HUES6 (cell line): Measurements from ENCODE around the gene STOX1.
"Not testable (repeated sequence)": the region's sequence is repeated elsewhere in the genome, so short reads cannot be mapped to it uniquely, and the experiment has no call there.

Experiments
- H3K27ac ChIP-seq: 2 replicates; pipeline ENCODE4 v1.7.0; 2013; ENCODE audit warnings: low read depth, mild to moderate bottlenecking, low read length, inconsistent platforms
- H3K27me3 ChIP-seq: 2 replicates; pipeline ENCODE4 v1.6.1; 2013; ENCODE audit warnings: low read length; ENCODE audit not compliant: control insufficient read depth, insufficient read depth
- H3K36me3 ChIP-seq: 2 replicates; pipeline ENCODE4 v1.6.1; 2013; ENCODE audit warnings: low read length; ENCODE audit not compliant: control insufficient read depth, insufficient read depth
- H3K4me1 ChIP-seq: 2 replicates; pipeline ENCODE4 v1.6.1; 2013; ENCODE audit warnings: low read length; ENCODE audit not compliant: control insufficient read depth, insufficient read depth
- H3K4me3 ChIP-seq: 2 replicates; pipeline ENCODE4 v1.5.1; 2013; ENCODE audit warnings: low read depth, low read length
- H3K9ac ChIP-seq: one replicate; pipeline ENCODE4 v1.6.1; 2013; ENCODE audit warnings: mild to moderate bottlenecking, low read length
- H3K9me3 ChIP-seq: 2 replicates; pipeline ENCODE4 v1.6.1; 2013; ENCODE audit warnings: low read depth, low read length; ENCODE audit not compliant: control insufficient read depth, insufficient read depth

Gene STOX1

DNA sequence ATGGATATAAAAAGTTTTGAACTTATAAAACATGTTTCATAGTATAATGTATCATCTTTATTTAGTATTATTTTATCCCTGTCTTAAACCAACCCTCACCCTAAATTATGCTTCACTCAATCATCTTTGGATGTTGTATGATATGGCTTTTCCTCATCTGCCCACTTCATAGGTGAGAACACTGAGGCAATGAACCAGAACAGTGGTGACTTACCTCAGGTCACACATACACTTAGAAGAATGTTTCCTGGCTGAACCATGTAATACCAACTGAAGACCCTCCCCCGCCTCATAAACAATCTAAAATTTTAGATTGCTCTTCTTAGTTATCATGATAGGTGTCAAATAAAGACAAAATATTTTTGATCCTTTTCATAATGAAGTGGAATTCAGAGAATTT, 22.6 kb upstream of the STOX1 start:
- no peaks in the 10 kb centered on the region for H3K9me3 ChIP-seq

DNA sequence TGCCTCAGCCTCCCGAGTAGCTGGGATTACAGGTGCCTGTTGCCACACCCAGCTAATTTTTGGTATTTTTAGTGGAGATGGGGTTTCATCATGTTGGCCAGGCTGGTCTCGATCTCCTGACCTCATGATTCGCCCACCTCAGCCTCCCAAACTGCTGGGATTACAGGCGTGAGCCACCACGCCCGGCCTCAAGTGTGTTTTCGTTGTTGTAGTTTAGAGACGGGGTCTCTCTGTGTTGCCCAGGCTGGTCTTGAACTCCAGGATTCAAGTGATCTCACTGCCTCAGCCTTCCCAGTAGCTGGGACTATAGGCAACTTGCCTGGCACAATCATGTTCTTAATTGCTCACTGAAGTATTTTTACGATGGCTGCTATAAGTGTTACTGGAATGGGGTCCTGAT, 16.5 kb upstream of the STOX1 start:
- not testable (repeated sequence) for H3K36me3 ChIP-seq, H3K4me3 ChIP-seq, H3K27me3 ChIP-seq, H3K4me1 ChIP-seq, H3K9me3 ChIP-seq, H3K27ac ChIP-seq, H3K9ac ChIP-seq

More for the DNA sequence above, 22.6 kb upstream of the STOX1 start:
- Histone ChIP-seq H3K27me3 (no peaks in the 10 kb centered on the region), H3K9ac (no peak overlapping the region), H3K4me1 (no peaks in the 10 kb centered on the region), H3K27ac (no peak overlapping the region), H3K36me3 (no peaks in the 10 kb centered on the region), H3K4me3 (no peak overlapping the region)

DNA sequence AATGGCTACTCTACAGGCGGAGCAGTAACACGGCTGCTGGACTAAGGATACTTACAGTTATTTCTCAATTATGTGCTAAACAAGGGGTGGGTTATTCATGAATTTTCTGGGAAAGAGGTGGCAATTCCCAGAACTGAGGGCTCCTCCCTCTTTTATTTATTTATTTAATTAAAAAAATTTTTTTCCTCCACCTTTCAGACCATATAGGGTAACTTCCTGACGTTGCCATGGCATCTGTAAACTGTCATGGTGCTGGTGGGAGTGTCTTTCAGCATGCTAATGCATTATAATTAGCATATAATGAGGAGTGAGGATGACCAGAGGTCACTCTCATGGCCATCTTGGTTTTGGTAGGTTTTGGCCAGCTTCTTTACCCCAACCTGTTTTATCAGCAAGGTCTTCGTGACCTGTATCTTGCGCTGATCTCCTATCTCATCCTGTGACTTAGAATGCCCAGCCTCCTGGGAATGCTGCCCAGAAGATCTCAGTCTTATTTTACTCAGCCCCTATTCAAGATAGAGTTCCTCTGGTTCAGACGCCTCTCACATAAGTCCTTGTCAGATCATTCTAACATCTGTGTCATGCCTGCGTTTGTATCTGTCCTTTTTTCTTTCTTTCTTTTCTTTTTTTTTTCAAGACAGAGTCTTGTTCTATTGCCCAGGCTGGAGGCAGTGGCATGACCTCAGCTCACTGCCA, 15.9 kb upstream of the STOX1 start:
- H3K27me3 ChIP-seq = no peaks in the 10 kb centered on the region
- no peak overlapping the region for H3K9ac ChIP-seq
- H3K4me1 ChIP-seq = no peaks in the 10 kb centered on the region
- no peaks in the 10 kb centered on the region for H3K36me3 ChIP-seq
- H3K4me3 ChIP-seq = no peak overlapping the region
- H3K27ac ChIP-seq = no peak overlapping the region
- H3K9me3 ChIP-seq = no peaks in the 10 kb centered on the region

DNA sequence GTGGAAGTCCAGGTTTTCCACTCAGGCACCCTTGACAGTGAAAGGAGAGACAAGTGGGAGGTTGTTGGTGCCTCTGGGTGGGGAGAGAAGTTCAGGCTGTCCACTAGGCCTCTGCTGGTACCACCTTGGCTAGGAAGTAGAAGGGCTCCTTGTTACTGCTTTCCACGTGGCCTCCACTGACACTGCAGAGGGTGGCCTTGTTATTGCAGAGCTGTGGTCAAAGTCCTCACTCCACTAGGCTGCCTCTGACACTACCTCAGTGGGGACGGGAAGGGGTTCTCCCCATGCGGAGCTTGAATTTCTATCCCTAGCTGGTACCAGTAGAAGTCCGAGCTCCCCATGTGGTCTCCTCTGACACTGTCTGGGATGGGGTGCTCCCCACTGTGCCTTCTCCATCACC, 14.9 kb upstream of the STOX1 start:
- no peak overlapping the region for H3K4me3 ChIP-seq
- H3K27ac ChIP-seq = no peak overlapping the region
- no peaks in the 10 kb centered on the region for H3K36me3 ChIP-seq
- H3K4me1 ChIP-seq = no peaks in the 10 kb centered on the region
- H3K9me3 ChIP-seq = no peaks in the 10 kb centered on the region
- H3K27me3 ChIP-seq = no peaks in the 10 kb centered on the region
- no peak overlapping the region for H3K9ac ChIP-seq

DNA sequence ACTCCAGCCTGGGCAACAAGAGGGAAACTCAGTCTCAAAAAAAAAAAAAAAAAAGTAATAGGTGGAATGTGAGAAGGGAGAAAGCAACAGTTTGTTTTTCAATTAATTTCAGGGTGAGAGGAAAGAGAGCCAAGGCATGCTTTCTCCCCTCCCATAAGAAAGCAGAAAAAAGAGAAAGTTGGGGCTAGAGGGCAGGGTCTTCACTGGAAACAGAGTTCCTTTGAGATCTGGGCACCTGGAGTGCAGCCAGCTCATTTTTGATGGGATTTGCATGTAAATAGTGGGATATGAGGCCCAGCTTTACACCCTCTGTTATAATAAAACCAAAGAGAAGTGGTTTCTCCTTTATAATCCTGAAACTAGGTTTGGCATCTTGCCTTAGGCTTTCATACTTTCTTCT, 13.8 kb upstream of the STOX1 start:
- no peaks in the 10 kb centered on the region for H3K9me3 ChIP-seq
- no peak overlapping the region for H3K9ac ChIP-seq
- H3K36me3 ChIP-seq = no peaks in the 10 kb centered on the region
- no peak overlapping the region for H3K4me3 ChIP-seq
- no peaks in the 10 kb centered on the region for H3K27me3 ChIP-seq
- H3K27ac ChIP-seq = no peak overlapping the region
- no peaks in the 10 kb centered on the region for H3K4me1 ChIP-seq

DNA sequence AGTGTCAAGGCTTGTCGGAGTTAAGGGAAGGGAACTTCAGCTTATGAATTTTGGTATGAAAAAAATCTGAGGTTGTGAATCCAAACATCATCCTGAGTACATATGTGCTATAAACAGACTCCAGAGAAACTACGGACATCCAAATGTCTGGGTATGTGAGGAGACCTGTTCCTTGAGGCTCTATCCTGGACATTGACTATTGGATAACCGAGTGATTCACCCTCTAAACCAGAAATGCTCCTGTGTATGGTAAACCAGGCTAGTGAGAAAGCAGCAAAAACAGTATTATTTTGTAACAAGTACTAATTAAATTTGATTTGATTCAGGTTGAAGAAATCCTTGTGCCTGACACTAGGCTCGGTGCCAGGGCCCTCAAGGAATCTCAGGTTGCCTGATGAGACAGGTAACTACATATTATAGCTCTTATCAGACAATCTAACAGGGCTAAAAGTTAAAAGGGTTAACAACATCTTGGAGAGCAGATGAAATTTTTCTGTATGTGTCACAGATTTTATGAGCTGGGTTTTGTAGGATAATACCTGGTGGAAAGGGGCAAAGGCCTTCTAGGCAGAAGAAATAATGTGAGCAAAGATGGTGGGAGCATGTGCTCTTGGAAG, 10.4 kb upstream of the STOX1 start:
- no peaks in the 10 kb centered on the region for H3K4me1 ChIP-seq
- H3K27ac ChIP-seq = no peak overlapping the region
- H3K27me3 ChIP-seq = no peaks in the 10 kb centered on the region
- no peaks in the 10 kb centered on the region for H3K36me3 ChIP-seq
- H3K4me3 ChIP-seq = no peak overlapping the region
- no peak overlapping the region for H3K9ac ChIP-seq
- no peaks in the 10 kb centered on the region for H3K9me3 ChIP-seq

DNA sequence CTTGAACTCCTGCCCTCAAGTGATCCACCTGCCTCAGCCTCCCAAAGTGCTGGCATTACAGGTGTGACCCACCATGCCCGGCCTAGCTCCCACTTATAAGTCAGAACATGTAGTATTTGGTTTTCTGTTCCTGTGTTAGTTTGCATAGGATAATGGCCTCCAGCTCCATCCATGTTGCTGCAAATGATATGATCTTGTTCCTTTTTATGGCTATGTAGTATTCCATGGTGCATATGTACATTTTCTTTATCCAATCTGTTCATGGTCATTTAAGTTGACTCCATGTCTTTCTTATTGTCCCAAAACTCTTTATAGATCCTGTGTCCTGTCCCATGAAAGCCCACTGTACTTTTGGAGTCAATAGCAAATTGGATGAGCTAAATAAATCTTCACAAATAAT, 7.0 kb upstream of the STOX1 start:
- not testable (repeated sequence) for H3K9me3 ChIP-seq, H3K4me3 ChIP-seq, H3K9ac ChIP-seq, H3K27me3 ChIP-seq, H3K4me1 ChIP-seq, H3K27ac ChIP-seq, H3K36me3 ChIP-seq

DNA sequence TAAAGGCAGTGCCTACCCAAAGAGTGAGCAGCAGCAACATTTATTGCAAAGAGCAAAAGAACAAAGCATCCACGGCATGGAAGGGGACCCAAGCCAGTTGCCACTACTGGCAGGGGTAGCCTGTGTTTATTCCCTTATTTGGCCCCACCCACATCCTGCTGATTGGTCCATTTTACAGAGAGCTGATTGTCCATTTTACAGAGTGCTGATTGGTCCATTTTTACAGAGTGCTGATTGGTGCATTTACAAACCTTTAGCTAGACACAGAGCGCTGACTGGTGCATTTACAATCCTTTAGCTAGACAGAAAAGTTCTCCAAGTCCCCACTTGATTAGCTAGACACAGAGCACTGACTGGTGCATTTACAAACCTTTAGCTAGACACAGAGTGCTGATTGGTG, 4.7 kb upstream of the STOX1 start:
- H3K4me3 ChIP-seq = not testable (repeated sequence)

DNA sequence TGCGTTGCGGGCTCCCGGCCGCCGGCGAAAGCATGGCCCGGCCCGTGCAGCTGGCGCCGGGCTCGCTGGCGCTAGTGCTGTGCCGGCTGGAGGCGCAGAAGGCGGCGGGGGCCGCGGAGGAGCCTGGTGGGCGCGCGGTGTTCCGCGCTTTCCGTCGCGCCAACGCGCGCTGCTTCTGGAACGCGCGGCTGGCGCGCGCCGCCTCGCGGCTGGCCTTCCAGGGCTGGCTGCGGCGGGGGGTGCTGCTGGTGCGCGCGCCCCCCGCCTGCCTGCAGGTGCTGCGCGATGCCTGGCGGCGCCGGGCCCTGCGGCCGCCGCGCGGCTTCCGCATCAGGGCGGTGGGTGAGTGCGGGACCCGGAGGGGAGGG, 245 bp downstream of the STOX1 start:
- peaks cover 13% of the 10 kb centered on the region for H3K27me3 ChIP-seq
- H3K4me3 ChIP-seq = peak overlapping the region; percentile 60; the same call in 1 of the 2 replicates
- not testable (repeated sequence) for H3K4me1 ChIP-seq, H3K36me3 ChIP-seq, H3K9me3 ChIP-seq, H3K27ac ChIP-seq
- H3K9ac ChIP-seq = peak overlapping the region; percentile 66

More for the DNA sequence above, 4.7 kb upstream of the STOX1 start:
- H3K27me3 ChIP-seq, H3K4me1 ChIP-seq, H3K27ac ChIP-seq, H3K9me3 ChIP-seq, H3K36me3 ChIP-seq, H3K9ac ChIP-seq: not testable (repeated sequence)

DNA sequence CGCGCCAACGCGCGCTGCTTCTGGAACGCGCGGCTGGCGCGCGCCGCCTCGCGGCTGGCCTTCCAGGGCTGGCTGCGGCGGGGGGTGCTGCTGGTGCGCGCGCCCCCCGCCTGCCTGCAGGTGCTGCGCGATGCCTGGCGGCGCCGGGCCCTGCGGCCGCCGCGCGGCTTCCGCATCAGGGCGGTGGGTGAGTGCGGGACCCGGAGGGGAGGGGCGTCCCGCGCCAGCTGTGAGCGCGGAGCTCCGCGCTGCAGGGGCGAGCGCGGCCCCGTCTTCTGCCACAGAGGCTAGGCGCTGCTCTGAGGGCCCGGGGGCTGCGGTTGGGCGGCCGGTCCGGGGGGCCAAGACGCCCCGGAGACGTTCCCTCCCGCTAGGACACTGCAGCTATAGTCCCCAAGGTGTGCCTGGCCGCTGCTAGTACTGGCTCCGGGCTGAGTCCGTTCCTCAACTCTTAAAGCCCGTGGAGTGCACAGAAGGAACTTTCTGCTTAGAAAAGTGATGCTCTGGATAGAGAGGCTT, 811 bp downstream of the STOX1 start:
- not testable (repeated sequence) for H3K36me3 ChIP-seq, H3K4me1 ChIP-seq, H3K9me3 ChIP-seq, H3K27ac ChIP-seq, H3K9ac ChIP-seq
- peaks cover 13% of the 10 kb centered on the region for H3K27me3 ChIP-seq
- H3K4me3 ChIP-seq = peak overlapping the region; percentile 76

DNA sequence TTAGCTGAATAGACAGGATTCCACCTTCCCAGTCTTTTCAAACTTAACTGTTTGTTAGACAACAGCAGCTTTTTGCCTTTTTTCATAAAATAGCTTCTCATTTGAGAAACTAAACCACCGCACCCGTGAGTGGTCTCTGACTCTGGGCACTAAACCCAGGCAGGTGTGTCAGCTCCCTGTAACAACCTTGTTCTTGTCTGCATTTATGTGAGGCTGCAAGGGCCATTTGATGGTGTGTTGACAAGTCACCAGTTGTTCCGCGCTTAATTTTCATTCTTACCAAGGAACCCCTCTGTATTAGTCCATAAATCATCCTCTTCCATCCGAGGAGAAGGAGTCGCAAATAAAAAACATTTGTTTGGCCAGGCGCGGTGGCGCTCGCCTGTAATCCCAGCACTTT, 1.5 kb downstream of the STOX1 start:
- no peaks in the 10 kb centered on the region for H3K36me3 ChIP-seq
- H3K9ac ChIP-seq = no peak overlapping the region
- H3K4me3 ChIP-seq = peak overlapping the region; percentile 76
- H3K4me1 ChIP-seq = 0 out of 2 replicates have a peak, but pooled peaks cover 3% of the 10 kb centered on the region
- H3K27ac ChIP-seq = no peak overlapping the region
- no peaks in the 10 kb centered on the region for H3K9me3 ChIP-seq
- H3K27me3 ChIP-seq = peaks cover 13% of the 10 kb centered on the region
